Sigmoid colon (tissue), 7 donors: ENCODE measurements around the gene CDC6. TPM values are rescaled to one million over a fixed set of nuclear protein-coding genes. Genes with fewer than 3 reads are reported as not detected.

Source experiments
- DNase-seq: peaks from one replicate; pipeline ENCODE4 v3.0.0-alpha.2; 2019
- H3K27ac ChIP-seq, 4 donors: fragments of 200-600 bp; sonication (generic); one replicate each; pipeline ENCODE4 v1.5.1; 2016 to 2019; ENCODE audit warnings: mild to moderate bottlenecking in 1 of 4
- H3K27me3 ChIP-seq, 3 donors: fragments of 200-600 bp; sonication (generic); one replicate each; pipeline ENCODE4 v1.5.1; 2019; ENCODE audit warnings: mild to moderate bottlenecking in 1 of 3
- H3K36me3 ChIP-seq, 4 donors: fragments of 200-600 bp; sonication (generic); one replicate each; pipeline ENCODE4 v1.5.1; 2016 to 2019
- H3K4me1 ChIP-seq, 4 donors: fragments of 200-600 bp; sonication (generic); one replicate each; pipeline ENCODE4 v1.5.1; 2017 to 2019
- H3K4me3 ChIP-seq, 4 donors: fragments of 200-600 bp; sonication (generic); one replicate each; pipeline ENCODE4 v1.5.1; 2017 to 2019; ENCODE audit warnings: mild to moderate bottlenecking in 2 of 4, moderate library complexity in 1 of 4
- H3K9me3 ChIP-seq, 4 donors: fragments of 200-600 bp in 3 of 4; sonication (generic) in 3 of 4; one replicate each; pipeline versions ENCODE4 v1.5.1 to v1.6.1; 2013 to 2019
- CTCF ChIP-seq, 4 experiments: fragments of 450-650 bp in 3 of 4; fragments of 200-600 bp in 1 of 4; IDR thresholded peaks; one replicate each; pipeline ENCODE4 v1.5.1; 2016 to 2019; ENCODE audit warnings: antibody characterized with exemption in 4 of 4, mild to moderate bottlenecking in 3 of 4, moderate library complexity in 2 of 4
- EP300 ChIP-seq, 4 donors: sonication (generic); formaldehyde crosslinking; IDR thresholded peaks; one replicate each; pipeline ENCODE4 v1.6.1; 2017; ENCODE audit warnings: antibody characterized with exemption in 4 of 4
- POLR2A ChIP-seq, 2 donors: fragments of 450-650 bp; IDR thresholded peaks; one replicate each; pipeline ENCODE4 v1.6.1; 2016; ENCODE audit warnings: antibody characterized with exemption in 2 of 2, mild to moderate bottlenecking in 2 of 2, moderate library complexity in 2 of 2
- POLR2AphosphoS5 ChIP-seq, 4 donors: sonication (generic); formaldehyde crosslinking; IDR thresholded peaks; one replicate each; pipeline ENCODE4 v1.6.1; 2017; ENCODE audit warnings: antibody characterized with exemption in 4 of 4
- WGBS, 2 donors: extraction: QIAGEN DNeasy Blood & Tissue Kit; methylation state at CpG; one replicate each; pipeline ENCODE4 v1.1.7; 2013; 5-methylcytosine and 5-hydroxymethylcytosine counted together
- intact Hi-C: fragments of 100-400 bp; cut with DNase I; formaldehyde crosslinking; loops from one replicate; pipeline ENCODE4 v1.15.1; 2023
- polyA plus RNA-seq, 3 donors: library from polyadenylated mRNA; stranded (reverse); fragments of 200-250 nt; gene quantifications; one replicate each; pipeline ENCODE4 v1.2.3, GENCODE V29; 2013
- total RNA-seq, 4 donors: library from RNA; depleted of rRNA; stranded (reverse); fragments of >200 nt; gene quantifications; one replicate each; pipeline ENCODE4 v1.1.0, GENCODE V29; 2016
- donor health status: healthy with polysubstance abuse.
- donor health status: Bipolar disorder and iron deficiency.
- donor health status: healthy.

Gene CDC6, protein sequence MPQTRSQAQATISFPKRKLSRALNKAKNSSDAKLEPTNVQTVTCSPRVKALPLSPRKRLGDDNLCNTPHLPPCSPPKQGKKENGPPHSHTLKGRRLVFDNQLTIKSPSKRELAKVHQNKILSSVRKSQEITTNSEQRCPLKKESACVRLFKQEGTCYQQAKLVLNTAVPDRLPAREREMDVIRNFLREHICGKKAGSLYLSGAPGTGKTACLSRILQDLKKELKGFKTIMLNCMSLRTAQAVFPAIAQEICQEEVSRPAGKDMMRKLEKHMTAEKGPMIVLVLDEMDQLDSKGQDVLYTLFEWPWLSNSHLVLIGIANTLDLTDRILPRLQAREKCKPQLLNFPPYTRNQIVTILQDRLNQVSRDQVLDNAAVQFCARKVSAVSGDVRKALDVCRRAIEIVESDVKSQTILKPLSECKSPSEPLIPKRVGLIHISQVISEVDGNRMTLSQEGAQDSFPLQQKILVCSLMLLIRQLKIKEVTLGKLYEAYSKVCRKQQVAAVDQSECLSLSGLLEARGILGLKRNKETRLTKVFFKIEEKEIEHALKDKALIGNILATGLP
- total RNA-seq (1 to 10 TPM in 1 of 4 donors, under 1 TPM in 2, not detected in 1; 0.33 to 1.5 (median 0.83) TPM), polyA plus RNA-seq (10 to 100 TPM in 1 of 3 donors, 1 to 10 TPM in 2; 2.4 to 10.9 (median 8.6) TPM)

GRCh38 chr17:40287494-40288369 is at the start of gene CDC6:
Gene CDC6, plus strand, starts transcription at chr17:40287879. Its CDS starts 1,542 bp downstream, at chr17:40289421.
- TF ChIP-seq POLR2AphosphoS5 (IDR thresholded peaks at IDR 0.05) (peak; percentile 14 to 84 (median 57)), POLR2A (IDR thresholded peaks at IDR 0.05) (no peak), EP300 (IDR thresholded peaks at IDR 0.05) (peak in 1 of 4 donors; percentile 50), CTCF (IDR thresholded peaks at IDR 0.05) (no peak)
- Histone ChIP-seq H3K4me1 (peaks cover 0 to 28% (median 16%) of the 10 kb centered on the region in 4 donors), H3K27ac (peak within 1 kb of the TSS; percentile 41 to 43 (median 42)), H3K4me3 (peak within 1 kb of the TSS; percentile 26 to 50 (median 46)), H3K27me3 (no peaks in the 10 kb centered on the region), H3K36me3 (no peaks in the 10 kb centered on the region), H3K9me3 (no peaks in the 10 kb centered on the region)
- intact Hi-C loops: loop anchor here (5.0 kb wide), 2 partner anchors 70 to 175 kb away; partner anchors contain the start of gene WIPF2
- 0% methylated on average over 47 of the region's 47 CpGs for WGBS, 2 donors
- DNase-seq: peak; percentile 99

GRCh38 chr17:40241252-40241834 is 46.3 kb upstream of the CDC6 start:
- Histone ChIP-seq H3K27ac (no peak overlapping the region), H3K4me1 (peaks cover 0 to 34% (median 8%) of the 10 kb centered on the region in 4 donors), H3K9me3 (no peaks in the 10 kb centered on the region), H3K36me3 (no peaks in the 10 kb centered on the region), H3K27me3 (no peaks in the 10 kb centered on the region), H3K4me3 (no peak overlapping the region)
- intact Hi-C loops: no loop called here
- WGBS, 2 donors: 80 to 92% methylated on average over 4 of the region's 4 CpGs
- TF ChIP-seq POLR2AphosphoS5 (IDR thresholded peaks at IDR 0.05): no peak
- no peak for TF ChIP-seq EP300 (IDR thresholded peaks at IDR 0.05)
- TF ChIP-seq CTCF (IDR thresholded peaks at IDR 0.05): no peak
- TF ChIP-seq POLR2A (IDR thresholded peaks at IDR 0.05): no peak
- no peak for DNase-seq

DNA sequence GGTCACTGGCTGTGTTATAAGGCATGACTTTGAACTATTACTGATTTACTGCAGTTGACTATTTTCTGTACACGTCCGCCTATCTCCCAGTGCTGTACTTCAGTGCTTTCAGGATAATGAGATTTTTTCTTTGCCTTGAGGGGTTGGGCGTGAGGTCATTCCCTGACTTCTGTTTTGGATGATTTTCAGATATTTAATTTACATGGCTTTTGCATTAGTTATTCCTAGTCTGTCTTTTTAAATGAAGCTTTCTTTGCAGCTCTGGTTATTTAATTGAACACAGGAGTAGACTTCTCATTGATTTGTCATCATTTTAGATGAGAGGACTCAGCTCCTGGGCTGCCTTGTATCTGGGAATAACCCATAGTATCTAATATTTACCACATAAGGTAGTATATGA is 44.9 kb upstream of the CDC6 start:
- intact Hi-C loops: no loop called here
- Histone ChIP-seq H3K27ac (no peak overlapping the region), H3K4me3 (no peak overlapping the region), H3K36me3 (no peaks in the 10 kb centered on the region), H3K9me3 (no peaks in the 10 kb centered on the region), H3K27me3 (no peaks in the 10 kb centered on the region), H3K4me1 (peaks cover 0 to 34% (median 8%) of the 10 kb centered on the region in 4 donors)
- no peak for DNase-seq
- TF ChIP-seq EP300 (IDR thresholded peaks at IDR 0.05) (no peak), POLR2A (IDR thresholded peaks at IDR 0.05) (no peak), CTCF (IDR thresholded peaks at IDR 0.05) (no peak), POLR2AphosphoS5 (IDR thresholded peaks at IDR 0.05) (no peak)
- WGBS, 2 donors: 95 to 97% methylated on average over 3 of the region's 3 CpGs

DNA sequence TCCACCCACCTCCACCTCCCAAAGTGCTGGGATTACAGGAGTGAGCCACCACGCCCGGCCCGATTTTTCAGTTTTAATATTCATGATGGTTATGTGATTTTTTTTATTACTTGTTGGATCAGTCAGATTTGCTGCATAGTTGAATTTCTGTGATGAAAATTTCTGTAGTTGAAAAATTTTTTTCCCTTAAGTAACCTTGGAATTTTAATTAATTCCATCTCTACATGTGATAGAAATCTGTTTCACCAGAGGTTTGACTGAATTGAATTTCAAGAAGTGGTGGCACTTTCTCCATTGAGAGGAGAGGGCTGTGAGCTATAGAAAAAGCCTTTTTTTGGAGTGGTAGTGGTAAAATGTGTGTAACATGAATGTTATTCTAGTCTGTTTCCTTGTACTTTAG is 43.9 kb upstream of the CDC6 start:
- Histone ChIP-seq H3K36me3 (no peaks in the 10 kb centered on the region), H3K4me3 (no peak overlapping the region), H3K4me1 (peaks cover 0 to 38% (median 14%) of the 10 kb centered on the region in 4 donors), H3K27me3 (no peaks in the 10 kb centered on the region), H3K27ac (no peak overlapping the region), H3K9me3 (no peaks in the 10 kb centered on the region)
- intact Hi-C loops: no loop called here
- 92 to 97% methylated on average over 3 of the region's 3 CpGs for WGBS, 2 donors
- TF ChIP-seq EP300 (IDR thresholded peaks at IDR 0.05) (no peak), CTCF (IDR thresholded peaks at IDR 0.05) (no peak), POLR2A (IDR thresholded peaks at IDR 0.05) (no peak), POLR2AphosphoS5 (IDR thresholded peaks at IDR 0.05) (no peak)
- no peak for DNase-seq
